ENCODE results near the gene NBPF15. TPM values are rescaled to one million over a fixed set of nuclear protein-coding genes. Genes with fewer than 3 reads are reported as not detected.
"Not testable (repeated sequence)": the region's sequence is repeated elsewhere in the genome, so short reads cannot be mapped to it uniquely, and the experiment has no call there.

NBPF15 gene, protein sequence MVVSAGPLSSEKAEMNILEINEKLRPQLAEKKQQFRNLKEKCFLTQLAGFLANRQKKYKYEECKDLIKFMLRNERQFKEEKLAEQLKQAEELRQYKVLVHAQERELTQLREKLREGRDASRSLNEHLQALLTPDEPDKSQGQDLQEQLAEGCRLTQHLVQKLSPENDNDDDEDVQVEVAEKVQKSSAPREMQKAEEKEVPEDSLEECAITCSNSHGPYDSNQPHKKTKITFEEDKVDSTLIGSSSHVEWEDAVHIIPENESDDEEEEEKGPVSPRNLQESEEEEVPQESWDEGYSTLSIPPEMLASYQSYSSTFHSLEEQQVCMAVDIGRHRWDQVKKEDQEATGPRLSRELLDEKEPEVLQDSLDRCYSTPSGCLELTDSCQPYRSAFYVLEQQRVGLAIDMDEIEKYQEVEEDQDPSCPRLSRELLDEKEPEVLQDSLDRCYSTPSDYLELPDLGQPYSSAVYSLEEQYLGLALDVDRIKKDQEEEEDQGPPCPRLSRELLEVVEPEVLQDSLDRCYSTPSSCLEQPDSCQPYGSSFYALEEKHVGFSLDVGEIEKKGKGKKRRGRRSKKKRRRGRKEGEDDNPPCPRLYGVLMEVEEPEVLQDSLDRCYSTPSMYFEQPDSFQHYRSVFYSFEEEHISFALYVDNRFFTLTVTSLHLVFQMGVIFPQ
- polyA plus RNA-seq (92.6 and 99.0 TPM in 2 replicates), polyA minus RNA-seq (59.5 and 91.8 TPM in 2 replicates)

DNA sequence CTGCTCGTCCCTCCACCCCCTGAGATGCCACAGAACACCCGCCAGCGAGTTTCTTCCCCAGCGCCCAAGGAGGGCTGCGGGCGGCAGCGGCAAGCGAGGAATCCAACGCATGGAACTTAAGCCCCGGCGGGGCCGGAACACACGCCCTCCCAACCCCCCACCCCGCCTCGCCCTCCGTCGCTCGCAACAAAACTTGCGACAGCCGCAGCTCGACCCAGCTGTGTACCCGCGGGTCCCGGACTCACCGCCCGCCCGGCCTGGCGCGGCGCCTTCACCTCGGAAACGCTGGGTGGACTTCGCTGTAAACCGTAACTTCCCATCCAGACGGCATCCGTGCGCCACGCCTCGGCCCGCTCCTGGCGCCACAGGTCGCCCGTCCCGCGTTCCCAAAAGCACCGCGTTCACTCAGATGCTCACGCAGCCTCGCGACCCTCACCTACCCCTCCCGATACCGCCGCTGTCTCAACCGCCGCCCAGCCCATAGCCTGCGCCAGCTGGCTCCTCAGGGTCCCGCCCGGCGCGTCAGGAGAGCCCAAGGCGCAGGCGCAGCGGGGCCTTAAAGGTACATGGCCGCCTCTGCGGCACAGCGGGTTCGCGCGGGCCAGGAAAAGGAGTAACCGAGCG, at the start of gene NBPF15:
Gene NBPF15 (minus strand): TSS at position 534 of the 624 bp plus-strand sequence. CDS start 21,666 bp downstream, outside the sequence.
- peak within 1 kb of the TSS; percentile 39 for H3K9ac ChIP-seq (ENCODE audit: low read length)
- not testable (repeated sequence) for H2AFZ ChIP-seq (ENCODE audit: low read depth, low read length)

DNA sequence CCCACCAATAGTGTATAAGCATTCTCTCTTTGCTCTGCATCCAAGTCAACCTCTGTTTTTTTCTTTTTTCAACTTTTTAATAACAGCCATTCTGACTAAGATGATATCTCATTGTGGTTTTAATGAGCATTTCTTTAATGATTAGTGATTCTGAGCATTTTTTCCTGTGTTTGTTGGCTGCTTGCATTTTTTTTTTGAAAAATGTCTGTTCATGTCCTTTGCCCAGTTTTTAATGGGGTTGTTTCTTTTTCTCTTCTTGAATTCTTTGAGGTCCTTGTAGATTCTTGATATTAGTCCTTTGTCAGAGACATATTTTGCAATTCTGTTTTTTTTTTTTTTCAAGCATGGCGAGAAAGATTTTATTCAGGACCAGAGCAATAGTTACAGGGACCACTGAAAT, 35.0 kb upstream of the NBPF15 start:
- not testable (repeated sequence) for H3K27me3 ChIP-seq (ENCODE audit: insufficient read depth, low read depth, low read length); H4K20me1 ChIP-seq (ENCODE audit: insufficient read depth); H3K79me2 ChIP-seq (replicated peaks; ENCODE audit: insufficient read depth, low read length); H2AFZ ChIP-seq (ENCODE audit: low read depth, low read length); H3K9ac ChIP-seq (ENCODE audit: low read length); H3F3A ChIP-seq (ENCODE audit: insufficient read depth, low read length, poor library complexity, severe bottlenecking); H3K9me2 ChIP-seq (ENCODE audit: insufficient read depth, low read length); H3K27ac ChIP-seq (ENCODE audit: low read length); H3K4me2 ChIP-seq (ENCODE audit: low read length); H3K4me3 ChIP-seq (ENCODE audit: low read length); H3K9me3 ChIP-seq (ENCODE audit: low read length); H3K36me3 ChIP-seq (ENCODE audit: insufficient read depth, low read length)

More for the DNA sequence above, at the start of gene NBPF15:
- not testable (repeated sequence) for H3F3A ChIP-seq (ENCODE audit: insufficient read depth, low read length, poor library complexity, severe bottlenecking); H3K4me2 ChIP-seq (ENCODE audit: low read length); H3K27ac ChIP-seq (ENCODE audit: low read length); H3K36me3 ChIP-seq (ENCODE audit: insufficient read depth, low read length); H3K9me3 ChIP-seq (ENCODE audit: low read length); H3K27me3 ChIP-seq (ENCODE audit: insufficient read depth, low read depth, low read length); H3K79me2 ChIP-seq (replicated peaks; ENCODE audit: insufficient read depth, low read length); H4K20me1 ChIP-seq (ENCODE audit: insufficient read depth); H3K9me2 ChIP-seq (ENCODE audit: insufficient read depth, low read length)
- TF ChIP-seq SMC3 (conservative IDR thresholded peaks at IDR 0.05; ENCODE audit: poor library complexity) = peak; percentile 46
- peak; percentile 45 for TF ChIP-seq POLR2AphosphoS5 (IDR thresholded peaks at IDR 0.05)
- peak; percentile 77 for TF ChIP-seq MXI1 (conservative IDR thresholded peaks at IDR 0.05; ENCODE audit: poor library complexity, severe bottlenecking)
- peak within 1 kb of the TSS; percentile 62 for H3K4me3 ChIP-seq (ENCODE audit: low read length)

DNA sequence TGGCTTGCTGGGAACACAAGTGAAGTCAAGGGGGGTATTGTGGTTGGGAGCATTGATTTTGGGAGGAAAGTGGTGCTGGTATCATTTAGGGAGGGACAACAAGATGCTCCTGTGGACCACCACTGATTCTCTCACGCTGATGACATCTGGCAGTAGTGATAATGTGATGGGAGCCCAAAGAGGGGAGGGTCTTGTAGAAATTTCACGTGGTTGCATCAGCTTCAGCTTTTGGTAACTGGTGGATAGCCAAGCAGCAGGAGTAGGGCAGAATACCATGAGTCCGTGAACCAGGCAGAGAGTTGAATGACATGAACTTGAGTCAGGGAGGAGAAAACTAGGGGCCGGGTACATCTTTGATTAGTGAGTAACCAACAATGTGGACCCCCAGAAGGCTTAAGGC, 32.7 kb upstream of the NBPF15 start:
- not testable (repeated sequence) for H3K9ac ChIP-seq (ENCODE audit: low read length); H3K9me3 ChIP-seq (ENCODE audit: low read length); H3K27me3 ChIP-seq (ENCODE audit: insufficient read depth, low read depth, low read length); H3K36me3 ChIP-seq (ENCODE audit: insufficient read depth, low read length); H4K20me1 ChIP-seq (ENCODE audit: insufficient read depth); H3K79me2 ChIP-seq (replicated peaks; ENCODE audit: insufficient read depth, low read length); H3K9me2 ChIP-seq (ENCODE audit: insufficient read depth, low read length); H3K4me3 ChIP-seq (ENCODE audit: low read length); H3F3A ChIP-seq (ENCODE audit: insufficient read depth, low read length, poor library complexity, severe bottlenecking); H3K4me2 ChIP-seq (ENCODE audit: low read length); H2AFZ ChIP-seq (ENCODE audit: low read depth, low read length); H3K27ac ChIP-seq (ENCODE audit: low read length)

DNA sequence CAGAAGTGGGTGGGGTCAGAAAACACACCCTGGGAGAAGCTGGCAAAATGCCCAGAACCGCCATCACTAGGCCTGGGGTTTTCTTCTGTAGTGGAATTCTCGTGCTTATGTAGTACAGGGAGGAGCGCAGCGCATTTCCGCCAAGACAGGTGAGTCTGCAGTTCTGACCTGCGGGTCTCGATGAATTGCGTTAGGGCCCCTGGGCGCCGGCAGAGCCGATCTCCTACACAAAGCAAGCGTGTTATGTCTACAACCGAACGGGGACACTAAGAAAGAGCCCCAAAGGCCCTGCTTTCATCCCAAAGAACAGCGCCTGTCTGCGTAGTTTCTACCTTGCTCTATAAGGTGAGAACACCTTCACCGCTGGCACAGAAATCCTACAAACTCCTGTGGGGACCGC, 28.9 kb upstream of the NBPF15 start:
- not testable (repeated sequence) for H3K27ac ChIP-seq (ENCODE audit: low read length); H3K27me3 ChIP-seq (ENCODE audit: insufficient read depth, low read depth, low read length); H3K79me2 ChIP-seq (replicated peaks; ENCODE audit: insufficient read depth, low read length); H3K4me2 ChIP-seq (ENCODE audit: low read length); H3K36me3 ChIP-seq (ENCODE audit: insufficient read depth, low read length); H3K4me3 ChIP-seq (ENCODE audit: low read length); H2AFZ ChIP-seq (ENCODE audit: low read depth, low read length); H3K9me3 ChIP-seq (ENCODE audit: low read length); H3K9me2 ChIP-seq (ENCODE audit: insufficient read depth, low read length); H4K20me1 ChIP-seq (ENCODE audit: insufficient read depth); H3K9ac ChIP-seq (ENCODE audit: low read length); H3F3A ChIP-seq (ENCODE audit: insufficient read depth, low read length, poor library complexity, severe bottlenecking)

DNA sequence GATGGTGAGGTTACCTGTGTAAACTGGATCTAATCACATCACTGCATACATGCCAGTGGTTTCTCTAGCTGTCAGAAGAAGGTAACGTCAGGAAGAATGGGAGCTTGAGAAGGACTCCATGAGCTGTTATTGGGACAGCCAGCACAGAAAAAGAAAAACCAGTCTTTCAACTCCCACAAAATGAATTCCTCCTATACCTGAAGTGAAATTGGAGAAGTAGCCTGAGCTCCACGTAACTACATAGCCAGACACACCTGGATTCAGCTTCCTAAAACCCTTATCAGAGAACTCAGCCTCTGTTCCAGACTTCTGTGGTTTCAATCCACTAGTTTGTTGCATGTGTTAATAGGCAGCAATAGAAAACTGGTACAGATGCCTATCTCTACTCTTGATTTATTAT, 25.5 kb upstream of the NBPF15 start:
- H3K79me2 ChIP-seq (replicated peaks; ENCODE audit: insufficient read depth, low read length); H3K9ac ChIP-seq (ENCODE audit: low read length); H3K4me3 ChIP-seq (ENCODE audit: low read length); H3K9me2 ChIP-seq (ENCODE audit: insufficient read depth, low read length); H3K9me3 ChIP-seq (ENCODE audit: low read length); H3F3A ChIP-seq (ENCODE audit: insufficient read depth, low read length, poor library complexity, severe bottlenecking); H3K27me3 ChIP-seq (ENCODE audit: insufficient read depth, low read depth, low read length); H2AFZ ChIP-seq (ENCODE audit: low read depth, low read length); H4K20me1 ChIP-seq (ENCODE audit: insufficient read depth); H3K4me2 ChIP-seq (ENCODE audit: low read length); H3K36me3 ChIP-seq (ENCODE audit: insufficient read depth, low read length); H3K27ac ChIP-seq (ENCODE audit: low read length): not testable (repeated sequence)

DNA sequence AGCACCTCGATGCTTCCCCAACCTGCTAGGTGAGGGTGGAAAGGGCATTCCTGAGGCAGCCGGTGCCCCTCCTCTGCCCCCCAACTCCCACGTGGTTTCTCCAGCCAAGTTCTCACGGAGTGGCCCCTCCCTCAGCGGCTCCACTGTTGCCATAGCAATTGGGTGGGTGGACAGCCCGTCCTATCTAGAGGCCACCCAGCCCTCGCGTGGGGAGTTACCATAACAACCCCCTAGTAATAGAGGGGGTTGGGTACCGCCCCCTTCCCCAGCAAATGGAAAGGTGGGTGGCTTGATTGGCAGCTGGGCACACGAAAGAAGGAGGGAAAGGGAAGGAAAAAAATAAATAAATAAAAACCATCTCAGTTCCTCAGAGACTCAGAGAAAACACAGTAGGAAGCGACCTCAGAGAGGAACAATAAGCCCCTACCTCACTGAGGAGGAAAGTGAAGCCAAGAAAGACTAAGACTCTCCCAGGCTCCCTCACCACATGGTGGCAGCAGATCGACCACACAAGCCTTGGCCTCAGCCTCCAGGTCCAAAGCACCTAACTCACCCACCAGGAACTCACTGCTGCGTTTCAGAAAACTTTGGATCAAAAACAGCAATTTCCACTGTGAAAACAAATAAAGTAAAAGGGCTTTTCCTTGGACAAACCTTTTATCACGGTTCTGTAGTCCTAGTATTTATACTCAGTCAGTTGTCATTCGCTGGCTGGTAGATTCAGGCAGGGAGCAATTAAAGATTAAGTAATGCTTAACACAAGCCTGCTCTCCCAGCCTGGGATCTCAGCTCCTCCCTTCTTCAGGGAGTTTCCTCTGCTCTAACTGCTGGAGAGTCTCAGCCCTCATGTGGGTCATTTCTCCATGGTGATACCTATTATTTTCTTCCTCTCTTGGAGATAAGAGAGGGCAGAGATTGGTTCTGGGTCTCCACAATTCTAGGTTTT, 23.9 kb upstream of the NBPF15 start:
- H3K9me3 ChIP-seq (ENCODE audit: low read length); H3K9me2 ChIP-seq (ENCODE audit: insufficient read depth, low read length); H3K9ac ChIP-seq (ENCODE audit: low read length); H3K27ac ChIP-seq (ENCODE audit: low read length); H3K27me3 ChIP-seq (ENCODE audit: insufficient read depth, low read depth, low read length); H2AFZ ChIP-seq (ENCODE audit: low read depth, low read length); H3K79me2 ChIP-seq (replicated peaks; ENCODE audit: insufficient read depth, low read length); H3K4me3 ChIP-seq (ENCODE audit: low read length); H3K36me3 ChIP-seq (ENCODE audit: insufficient read depth, low read length); H4K20me1 ChIP-seq (ENCODE audit: insufficient read depth); H3K4me2 ChIP-seq (ENCODE audit: low read length); H3F3A ChIP-seq (ENCODE audit: insufficient read depth, low read length, poor library complexity, severe bottlenecking): not testable (repeated sequence)
